PFSK-1 (cell line): Measurements from ENCODE around the gene ISG15.
A peak's percentile ranks its signal among the peaks of the same experiment; 100 is the strongest.

ENCODE experiments used
- POLR2AphosphoS5 ChIP-seq: IDR thresholded peaks from 2 replicates; pipeline ENCODE4 v1.6.1; 2012; ENCODE audit warnings: low read depth, mild to moderate bottlenecking, control low read depth, low read length, moderate library complexity
- REST ChIP-seq, 2 experiments: IDR thresholded peaks; 2 replicates each; pipeline versions ENCODE4 v1.6.1 to v1.8.0; 2011 to 2012; ENCODE audit warnings: low read depth in 2 of 2, low read length in 2 of 2, control low read depth in 1 of 2, inconsistent platforms in 1 of 2, mild to moderate bottlenecking in 1 of 2, moderate library complexity in 1 of 2; ENCODE audit not compliant: insufficient read depth in 1 of 2

GRCh38 chr1:1021010-1021919, 8.0 kb downstream of the ISG15 start:
- TF ChIP-seq POLR2AphosphoS5 (peak; percentile 53; the same call in 1 of the 2 replicates), REST (IDR thresholded peaks at IDR 0.05; ENCODE audit: insufficient read depth in 1 of 2, low read depth in 2 of 2, low read length in 2 of 2) (no peak)
